ENCODE results near the gene TMEM200A.
A peak's percentile ranks its signal among the peaks of the same experiment; 100 is the strongest.
"Not testable (repeated sequence)": the region's sequence is repeated elsewhere in the genome, so short reads cannot be mapped to it uniquely, and the experiment has no call there.

The TMEM200A gene

DNA sequence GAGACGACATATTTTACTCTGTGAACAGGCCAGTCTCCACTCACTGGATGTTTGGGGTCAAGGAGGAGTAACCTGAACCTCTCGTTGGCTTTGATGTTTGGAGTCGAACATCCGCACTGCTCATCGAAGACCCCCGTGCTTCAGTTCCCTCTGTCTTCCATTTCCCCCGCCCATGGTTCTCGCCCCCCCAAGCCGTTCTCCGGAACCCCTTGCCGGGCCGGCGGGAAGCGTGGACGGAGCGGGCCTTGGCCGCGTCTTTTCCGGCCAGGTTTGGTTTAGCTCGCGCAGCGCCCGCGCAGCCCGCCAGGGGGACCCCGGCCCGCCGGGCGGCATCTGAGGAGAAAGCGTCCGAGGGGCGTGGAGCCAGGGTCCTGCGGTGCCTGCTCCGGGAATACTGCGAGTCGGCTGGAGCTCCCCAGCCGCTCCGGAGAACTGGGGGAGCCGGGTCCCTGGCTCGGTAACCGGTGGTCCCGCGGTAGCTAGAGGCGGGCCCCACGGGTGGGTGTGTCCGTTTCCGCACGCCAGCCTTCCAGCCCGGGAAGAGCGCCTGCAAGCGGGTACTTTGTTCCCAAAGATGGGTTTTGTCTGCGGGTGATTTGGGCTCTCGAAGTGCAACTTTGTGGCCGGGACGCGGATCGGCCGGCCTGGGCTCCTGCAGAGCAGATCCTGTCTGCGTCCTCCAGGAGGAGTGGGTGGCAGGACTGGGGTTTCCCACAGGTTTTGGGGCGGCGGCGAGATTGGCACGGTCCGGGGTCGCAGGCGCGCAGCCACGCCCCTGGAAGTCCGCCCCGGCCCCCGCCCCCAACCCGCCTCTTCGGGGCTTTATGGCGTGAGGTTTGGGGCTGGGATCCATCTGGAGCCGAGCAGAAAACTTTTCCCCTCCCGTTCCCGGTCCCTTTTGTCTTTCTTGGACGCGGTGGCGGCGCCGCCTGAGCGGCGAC, at the start of gene TMEM200A:
TMEM200A (plus strand) TSS at position 852 of the 941 bp plus-strand sequence. CDS start 74,406 bp downstream, outside the sequence.
- no peak for DNase-seq (ENCODE audit: low spot score)

DNA sequence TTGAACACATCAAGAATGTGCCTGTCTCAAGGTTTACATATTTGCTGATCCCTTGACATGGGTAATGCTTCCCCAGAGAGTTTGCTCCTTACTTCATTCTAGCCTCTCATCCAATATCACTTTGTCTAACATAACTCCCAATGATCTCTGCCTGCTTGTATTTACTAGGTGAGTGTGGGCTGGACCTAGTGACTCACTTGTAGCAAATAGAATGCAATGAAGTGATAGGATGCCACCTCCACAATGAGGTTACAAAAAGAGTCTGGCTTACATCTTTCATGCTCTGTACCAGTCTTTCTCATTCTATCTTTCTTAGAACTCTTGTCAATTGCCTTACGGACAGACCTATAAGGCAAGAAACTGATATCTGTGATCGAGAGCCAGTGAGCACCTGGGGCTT, 44.9 kb upstream of the TMEM200A start:
- DNase-seq (ENCODE audit: low spot score), result no peak

DNA sequence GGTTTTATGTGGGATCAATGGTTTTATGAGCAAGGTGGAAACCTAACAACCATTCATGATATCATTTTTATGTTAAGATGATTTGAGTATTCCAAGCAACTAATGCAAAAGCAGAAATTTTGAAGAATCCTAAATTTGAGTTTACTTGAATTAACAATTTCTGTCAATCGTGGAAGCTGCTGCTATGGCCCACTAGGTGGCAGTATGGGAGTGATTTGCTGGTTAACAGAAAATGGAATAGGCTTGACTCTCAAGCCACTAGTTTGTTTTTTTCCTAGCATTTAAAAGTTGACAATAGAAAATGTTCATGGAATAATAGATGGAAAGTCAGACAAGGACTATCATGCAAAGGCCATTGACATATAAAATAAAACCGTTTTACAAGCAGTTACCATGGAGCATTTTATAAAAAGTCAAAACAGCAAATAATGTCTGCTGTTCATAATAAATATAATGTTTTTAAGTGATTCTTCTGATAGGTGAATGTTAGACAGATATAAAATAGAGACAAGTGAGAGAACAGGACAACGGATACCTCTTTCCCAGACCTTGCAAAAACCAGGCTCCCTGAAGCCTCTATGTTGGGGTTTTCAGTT, 43.0 kb upstream of the TMEM200A start:
- peak; percentile 35 for DNase-seq (ENCODE audit: low spot score)

- DNase-seq (ENCODE audit: low spot score), result no peak
These were observed 41.2 kb upstream of the TMEM200A start for GRCh38 chr6:130324657-130325056.

GRCh38 chr6:130326496-130326895, 39.3 kb upstream of the TMEM200A start:
- DNase-seq (ENCODE audit: low spot score), result no peak

DNA sequence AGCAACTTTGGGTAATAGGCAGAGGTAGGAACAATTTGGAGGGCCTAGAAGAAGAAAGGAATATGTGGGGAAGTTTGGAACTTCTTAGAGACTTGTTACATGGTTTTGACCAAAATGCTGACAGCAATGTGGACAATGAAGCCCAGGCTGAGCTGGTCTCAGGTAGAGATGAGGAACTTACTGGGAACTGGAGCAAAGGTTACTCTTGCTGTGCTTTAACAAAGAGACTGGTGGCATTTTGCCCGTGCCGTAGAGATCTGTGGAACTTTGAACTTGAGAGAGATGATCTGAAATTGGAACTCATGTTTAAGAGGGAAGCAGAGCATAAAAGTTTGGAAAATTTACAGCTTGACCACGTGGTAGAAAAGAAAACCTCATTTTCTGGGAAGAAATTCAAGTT, 28.3 kb upstream of the TMEM200A start:
- no peak for DNase-seq (ENCODE audit: low spot score)

DNA sequence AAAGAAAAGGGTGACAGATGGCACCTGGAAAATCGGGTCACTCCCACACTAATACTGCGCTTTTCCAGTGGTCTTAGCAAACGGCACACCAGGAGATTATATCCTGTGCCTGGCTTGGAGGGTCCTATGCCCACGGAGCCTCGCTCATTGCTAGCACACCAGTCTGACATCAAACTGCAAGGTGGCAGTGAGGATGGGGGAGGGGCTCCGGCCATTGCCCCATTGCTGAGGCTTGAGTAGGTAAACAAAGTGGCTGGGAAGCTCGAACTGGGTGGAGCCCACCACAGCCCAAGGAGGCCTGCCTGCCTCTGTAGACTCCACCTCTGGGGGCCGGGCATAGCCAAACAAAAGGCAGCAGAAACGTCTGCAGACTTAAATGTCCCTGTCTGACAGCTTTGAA, 19.5 kb upstream of the TMEM200A start:
- DNase-seq (ENCODE audit: low spot score), result not testable (repeated sequence)

DNA sequence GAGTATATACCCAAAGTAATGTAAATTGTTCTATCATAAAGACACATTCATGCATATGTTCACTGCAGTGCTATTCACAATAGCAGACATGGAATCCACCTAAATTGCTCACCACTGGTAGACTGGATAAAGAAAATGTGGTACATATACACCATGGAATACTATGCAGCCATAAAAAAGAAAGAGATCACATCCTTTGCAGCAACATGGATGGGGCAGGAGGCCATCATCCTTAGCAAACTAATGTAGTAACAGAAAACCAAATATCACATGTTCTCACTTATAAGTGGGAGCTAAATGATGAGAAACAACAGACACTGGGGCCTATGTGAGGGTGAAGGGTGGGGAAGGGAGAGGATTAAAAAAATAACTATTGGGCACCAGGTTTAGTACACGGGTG, 11.5 kb upstream of the TMEM200A start:
- no peak for DNase-seq (ENCODE audit: low spot score)

DNA sequence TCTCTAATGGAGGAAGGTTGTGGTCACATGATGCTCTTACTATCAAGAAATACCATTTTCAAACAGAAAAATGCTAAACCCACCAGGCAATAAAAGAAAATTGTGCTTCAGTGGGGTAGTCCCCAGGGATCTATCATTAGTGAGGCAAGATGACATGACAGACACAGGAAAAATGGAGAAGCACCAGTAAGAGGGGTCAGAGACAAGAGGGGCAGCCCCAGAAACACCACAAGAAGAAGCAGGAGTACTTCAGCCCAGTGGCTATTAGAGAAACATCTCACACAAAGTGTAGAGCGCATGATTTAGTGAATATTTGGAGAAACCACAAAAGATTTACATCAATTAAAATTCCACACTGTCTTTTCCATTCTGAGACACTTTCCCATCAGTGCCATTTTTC, 10.2 kb upstream of the TMEM200A start:
- DNase-seq (ENCODE audit: low spot score), result no peak

DNA sequence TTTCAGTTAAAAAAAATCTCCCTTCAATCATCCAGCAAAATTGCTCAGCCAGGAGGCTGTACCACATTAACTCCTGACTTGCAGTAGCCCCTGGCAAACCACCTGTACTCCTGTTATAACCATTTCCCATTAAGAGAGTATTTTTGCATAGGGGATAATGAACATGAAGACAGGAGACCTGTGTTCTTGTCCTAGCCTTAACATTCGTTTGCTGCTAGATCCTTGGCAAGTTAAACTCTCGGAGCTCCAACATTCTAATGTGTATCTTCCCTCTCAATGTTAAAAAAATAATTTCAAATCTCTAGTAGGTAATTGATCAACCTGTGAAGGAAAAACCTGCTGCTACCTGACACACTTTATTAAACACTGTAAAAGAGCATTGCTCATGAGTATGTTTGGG, 8.4 kb upstream of the TMEM200A start:
- no peak for DNase-seq (ENCODE audit: low spot score)

GRCh38 chr6:130359736-130360135, 6.1 kb upstream of the TMEM200A start:
- no peak for DNase-seq (ENCODE audit: low spot score)

DNA sequence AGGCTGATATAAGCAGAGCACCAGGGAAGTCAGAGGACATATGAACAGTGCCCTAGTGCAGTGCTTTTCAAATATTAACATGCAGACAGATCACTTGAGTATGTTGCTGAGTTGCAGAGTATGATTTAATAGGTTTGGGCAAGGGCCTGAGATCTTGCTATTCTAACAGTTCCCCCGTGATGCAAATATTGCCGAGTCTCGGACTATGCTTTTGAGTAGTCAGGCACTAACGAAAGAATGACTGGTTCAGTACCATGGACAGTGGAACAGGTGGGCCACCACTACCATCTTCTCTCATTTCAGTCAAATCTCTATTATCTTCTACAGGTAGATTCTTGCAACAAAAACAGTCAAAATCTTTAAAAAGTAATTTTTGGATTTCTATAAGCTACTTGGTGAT, 3.7 kb upstream of the TMEM200A start:
- DNase-seq (ENCODE audit: low spot score), result no peak

- DNase-seq (ENCODE audit: low spot score), result no peak
These were observed 1.5 kb upstream of the TMEM200A start for GRCh38 chr6:130364224-130364780.

- no peak for DNase-seq (ENCODE audit: low spot score)
These were observed 539 bp downstream of the TMEM200A start for GRCh38 chr6:130366107-130367005.

- no peak for DNase-seq (ENCODE audit: low spot score)
These were observed 1.9 kb downstream of the TMEM200A start for GRCh38 chr6:130367767-130368166.

DNA sequence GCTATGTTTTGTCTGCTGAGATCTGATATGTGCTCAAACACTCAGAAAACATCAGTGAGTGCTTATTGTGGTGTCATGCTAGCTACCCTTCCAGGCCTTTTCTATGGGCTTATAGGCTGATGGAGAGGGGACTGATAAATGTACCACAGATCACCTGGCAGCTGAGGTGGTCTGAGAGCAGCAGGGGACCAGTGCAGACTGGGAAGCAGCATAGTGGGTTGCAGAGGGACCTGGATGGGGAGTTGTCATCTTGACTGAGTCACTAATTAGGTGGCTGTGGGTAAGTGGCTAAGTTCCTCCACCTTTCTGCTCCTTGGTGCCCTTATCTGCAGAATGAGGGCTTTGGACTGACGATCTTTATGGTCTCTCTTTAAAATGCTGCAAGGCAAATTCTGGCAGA, 2.8 kb downstream of the TMEM200A start:
- DNase-seq (ENCODE audit: low spot score), result no peak

DNA sequence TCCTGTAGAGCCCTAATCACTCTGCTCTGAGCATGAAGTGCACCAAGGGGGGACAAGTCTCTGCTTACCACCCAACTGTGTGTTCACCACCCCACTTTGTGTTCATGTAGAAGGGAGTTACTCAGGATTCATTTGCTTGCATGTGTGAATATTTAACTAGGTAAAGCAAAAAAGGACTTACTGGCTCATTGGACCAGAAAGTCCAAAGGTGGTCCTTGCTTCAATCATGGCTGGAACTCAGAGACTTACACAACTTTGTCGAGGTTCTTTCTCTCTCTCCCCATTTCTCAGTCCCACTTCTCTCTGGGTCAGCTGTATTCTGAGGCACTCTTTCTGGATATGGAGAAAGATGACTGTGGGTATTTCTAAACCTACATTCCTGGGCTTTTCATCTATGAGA, 4.0 kb downstream of the TMEM200A start:
- DNase-seq (ENCODE audit: low spot score), result no peak

- no peak for DNase-seq (ENCODE audit: low spot score)
These were observed 6.2 kb downstream of the TMEM200A start for GRCh38 chr6:130371921-130372420.

- DNase-seq (ENCODE audit: low spot score), result no peak
These were observed 7.0 kb downstream of the TMEM200A start for GRCh38 chr6:130372786-130373185.

- DNase-seq (ENCODE audit: low spot score), result no peak
These were observed 8.2 kb downstream of the TMEM200A start for GRCh38 chr6:130373992-130374391.

- no peak for DNase-seq (ENCODE audit: low spot score)
These were observed 11.1 kb downstream of the TMEM200A start for GRCh38 chr6:130376936-130377335.

- no peak for DNase-seq (ENCODE audit: low spot score)
These were observed 11.6 kb downstream of the TMEM200A start for GRCh38 chr6:130377371-130377770.
